B cell (primary cell): Measurements from ENCODE around the gene PDLIM7. TPM values are rescaled to one million over a fixed set of nuclear protein-coding genes. Genes with fewer than 3 reads are reported as not detected.
A peak's percentile ranks its signal among the peaks of the same experiment; 100 is the strongest.

ENCODE experiments used
- ATAC-seq: fragments of 200-7000 bp; cut with Tn5 transposase; one replicate; pipeline ENCODE4 v1.10.0; 2021; ENCODE audit warnings: low read depth, mild to moderate bottlenecking, moderate number of reproducible peaks, moderate library complexity
- CTCF ChIA-PET: fragments of 350-600 bp; sonication (Branson Sonifier 250); formaldehyde crosslinking; loops from one replicate; lab custom pipeline; 2021; ENCODE audit warnings: antibody characterized with exemption, inconsistent platforms; lab: Charles Lee
- POLR2A ChIA-PET: fragments of 350-600 bp; sonication (Branson Sonifier 250); formaldehyde crosslinking; loops from one replicate; lab custom pipeline; 2021; ENCODE audit warnings: antibody characterized with exemption; lab: Charles Lee
- DNase-seq: peaks from one replicate; pipeline ENCODE4 v3.0.0; 2013
- H2AFZ ChIP-seq: 2 replicates; pipeline ENCODE4 v1.6.1; 2012; ENCODE audit warnings: mild to moderate bottlenecking, low read depth, low read length; ENCODE audit not compliant: insufficient read depth, poor library complexity, severe bottlenecking
- H3K27ac ChIP-seq, 2 donors: 1 replicate in 1 of 2; 2 replicates in 1 of 2; pipeline ENCODE4 v1.5.1; 2012 to 2013; ENCODE audit warnings: low read length in 2 of 2, mild to moderate bottlenecking in 2 of 2, moderate library complexity in 1 of 2
- H3K27me3 ChIP-seq, 4 experiments: fragments of 200-600 bp in 1 of 4; sonication (generic) in 1 of 4; replicated peaks in 1 of 4; 1 replicate in 2 of 4; 2 replicates in 2 of 4; pipeline versions ENCODE4 v1.6.1 to v1.7.0; 2013 to 2016; ENCODE audit warnings: low read length in 3 of 4, mild to moderate bottlenecking in 2 of 4, mixed read lengths in 1 of 4, moderate library complexity in 1 of 4; ENCODE audit not compliant: insufficient read depth in 4 of 4, control insufficient read depth in 3 of 4; ENCODE audit errors: control extremely low read depth in 1 of 4
- H3K36me3 ChIP-seq, 2 experiments: replicated peaks in 1 of 2; 1 replicate in 1 of 2; 2 replicates in 1 of 2; pipeline versions ENCODE4 v1.6.1 to v1.7.1; 2013; ENCODE audit warnings: low read length in 1 of 2; ENCODE audit not compliant: insufficient read depth in 2 of 2, control insufficient read depth in 1 of 2; ENCODE audit errors: control extremely low read depth in 1 of 2, extremely low read depth in 1 of 2
- H3K4me1 ChIP-seq, 2 donors: fragments of 200-600 bp in 1 of 2; sonication (generic) in 1 of 2; 1 replicate in 1 of 2; 2 replicates in 1 of 2; pipeline versions ENCODE4 v1.5.1 to v1.6.1; 2013 to 2017; ENCODE audit warnings: low read length in 2 of 2; ENCODE audit not compliant: control insufficient read depth in 2 of 2, insufficient read depth in 2 of 2
- H3K4me2 ChIP-seq: replicated peaks from 2 replicates; pipeline ENCODE3; 2012; ENCODE audit warnings: mild to moderate bottlenecking, low read depth, low read length; ENCODE audit not compliant: poor library complexity, severe bottlenecking
- H3K4me3 ChIP-seq, 5 experiments: fragments of 200-600 bp in 1 of 5; sonication (generic) in 1 of 5; 1 replicate in 3 of 5; 2 replicates in 2 of 5; pipeline versions ENCODE4 v1.5.1 to v1.7.0; 2011 to 2016; ENCODE audit warnings: low read length in 4 of 5, mild to moderate bottlenecking in 4 of 5, low read depth in 2 of 5, control low read depth in 1 of 5, moderate library complexity in 1 of 5; ENCODE audit not compliant: insufficient read depth in 1 of 5; ENCODE audit errors: control extremely low read depth in 1 of 5, extremely low read depth in 1 of 5
- H3K79me2 ChIP-seq: fragments of 200-600 bp; sonication (generic); one replicate; pipeline ENCODE4 v1.6.0; 2016; ENCODE audit warnings: low read length; ENCODE audit not compliant: control insufficient read depth, insufficient read depth
- H3K9ac ChIP-seq: fragments of 200-600 bp; sonication (generic); 2 replicates; pipeline ENCODE4 v1.6.1; 2017; ENCODE audit warnings: mild to moderate bottlenecking, low read length, moderate library complexity
- H3K9me3 ChIP-seq, 3 donors: one replicate each; pipeline versions ENCODE4 v1.6.1 to v1.7.1; 2013; ENCODE audit warnings: low read length in 2 of 3; ENCODE audit not compliant: control insufficient read depth in 2 of 3, insufficient read depth in 1 of 3; ENCODE audit errors: control extremely low read depth in 1 of 3
- H4K20me1 ChIP-seq: 2 replicates; pipeline ENCODE4 v1.6.0; 2012; ENCODE audit warnings: mild to moderate bottlenecking, low read length; ENCODE audit not compliant: insufficient read depth, control insufficient read depth, poor library complexity, severe bottlenecking
- H3K27ac Mint-ChIP-seq: one replicate; pipeline ENCODE4 v1.8.0; 2021; ENCODE audit warnings: mixed read lengths
- H3K27me3 Mint-ChIP-seq: one replicate; pipeline ENCODE4 v1.8.0; 2021; ENCODE audit warnings: mixed read lengths
- H3K4me1 Mint-ChIP-seq: one replicate; pipeline ENCODE4 v1.8.0; 2021; ENCODE audit warnings: mixed read lengths
- H3K4me3 Mint-ChIP-seq: one replicate; pipeline ENCODE4 v1.8.0; 2021; ENCODE audit warnings: mixed read lengths
- H3K9me3 Mint-ChIP-seq: one replicate; pipeline ENCODE4 v1.8.0; 2022; ENCODE audit warnings: mixed read lengths; ENCODE audit not compliant: insufficient read depth
- CTCF ChIP-seq: fragments of 200-600 bp; IDR thresholded peaks from one replicate; pipeline ENCODE4 v1.8.0; 2022; ENCODE audit warnings: antibody characterized with exemption, mild to moderate bottlenecking
- EZH2 ChIP-seq: IDR thresholded peaks from 2 replicates; pipeline ENCODE4 v1.6.1; 2012; ENCODE audit warnings: borderline replicate concordance, low read depth, mild to moderate bottlenecking, moderate library complexity, low read length; ENCODE audit not compliant: insufficient read depth, poor library complexity, severe bottlenecking
- WGBS: methylation state at CpG from one replicate; pipeline ENCODE4 v1.1.5; 2013; ENCODE audit warnings: missing lambda C conversion rate; ENCODE audit not compliant: insufficient coverage; 5-methylcytosine and 5-hydroxymethylcytosine counted together
- intact Hi-C: fragments of 100-400 bp; cut with micrococcal nuclease; formaldehyde crosslinking; loops from one replicate; pipeline ENCODE4 v1.10.0; 2022
- polyA plus RNA-seq: library from polyadenylated mRNA; depleted of rRNA; stranded (reverse); fragments of >200 nt; gene quantifications from 2 replicates; pipeline ENCODE4 v1.2.3, GENCODE V29; 2012
- total RNA-seq, 2 donors: library from RNA; stranded (reverse); fragments of 120-200 nt in 1 of 2; gene quantifications; 1 replicate in 1 of 2; 2 replicates in 1 of 2; pipeline versions ENCODE4 v1.2.3 to v1.2.4, GENCODE V29; 2013 to 2022

Gene PDLIM7
- total and polyA plus RNA-seq, 2 donors (not counting 1 experiment from before 2014, with no cell fraction given) = 23.9 to 25.8 TPM

- no peak for DNase-seq
- H3K27ac ChIP-seq = peak overlapping the region in 1 of 2 donors; percentile 96
- H3K9me3 ChIP-seq = no peaks in the 10 kb centered on the region
- 98% methylated on average over 25 of the region's 29 CpGs for WGBS
- ATAC-seq = no peak
- H3K4me3 Mint-ChIP-seq = no peak overlapping the region
- intact Hi-C loops = no loop called here
- H3K4me2 ChIP-seq = peak overlapping the region; percentile 90
- peaks cover 50% of the 10 kb centered on the region for H3K4me1 Mint-ChIP-seq
- ChIA-PET CTCF (interaction anchor here (2.6 to 12.4 kb wide), 4 partner anchors 10 to 29 kb away, joined by 15 to 152 read pairs (median 112); partner anchors contain the start of gene PRR7), POLR2A (interaction anchor here (1.3 to 6.8 kb wide), 2 partner anchors 11 to 31 kb away, joined by 3 to 103 read pairs; partner anchors contain the start of gene PRR7)
- H3K79me2 ChIP-seq = peaks cover 70% of the 10 kb centered on the region
- H3K9ac ChIP-seq = no peak overlapping the region
- no peaks in the 10 kb centered on the region for H3K9me3 Mint-ChIP-seq
- H3K36me3 ChIP-seq = peaks cover 4 to 91% of the 10 kb centered on the region in 2 experiments
- no peak for TF ChIP-seq CTCF
- TF ChIP-seq EZH2 = no peak
- no peaks in the 10 kb centered on the region for H3K27me3 Mint-ChIP-seq
- no peaks in the 10 kb centered on the region for H3K27me3 ChIP-seq
- peaks cover 47 to 66% of the 10 kb centered on the region in 2 donors for H3K4me1 ChIP-seq
- H4K20me1 ChIP-seq = peaks cover 92% of the 10 kb centered on the region
- H3K4me3 ChIP-seq = no peak overlapping the region
- no peak overlapping the region for H2AFZ ChIP-seq
- H3K27ac Mint-ChIP-seq = peak overlapping the region; percentile 61
Measured at GRCh38 chr5:177433658-177434217, 63.7 kb downstream of the PDLIM7 start.

Other genes with a start within 250 kb of the PDLIM7 start
- gene RAB24, start 193.9 kb downstream of the PDLIM7 start, total RNA-seq = 38.3 and 39.7 TPM in 2 replicates
- 147 and 235 TPM in 2 replicates for gene RAB24, start 193.9 kb downstream of the PDLIM7 start, polyA plus RNA-seq
- gene PRELID1, start 193.8 kb downstream of the PDLIM7 start, total RNA-seq = 66.5 and 71.7 TPM in 2 replicates
- gene PRELID1, start 193.8 kb downstream of the PDLIM7 start, polyA plus RNA-seq = 64.7 and 86.8 TPM in 2 replicates
- 10.8 and 11.5 TPM in 2 replicates for gene MXD3, start 185.7 kb downstream of the PDLIM7 start, total RNA-seq
- 12.0 and 14.8 TPM in 2 replicates for gene MXD3, start 185.7 kb downstream of the PDLIM7 start, polyA plus RNA-seq
- gene LMAN2, start 145.9 kb downstream of the PDLIM7 start, total RNA-seq = 89.4 and 99.4 TPM in 2 replicates
- gene LMAN2, start 145.9 kb downstream of the PDLIM7 start, polyA plus RNA-seq = 82.8 and 123 TPM in 2 replicates
- 85.8 and 92.6 TPM in 2 replicates for gene RGS14, start 139.7 kb downstream of the PDLIM7 start, total RNA-seq
- 167 and 184 TPM in 2 replicates for gene RGS14, start 139.7 kb downstream of the PDLIM7 start, polyA plus RNA-seq
- gene SLC34A1, start 113.2 kb downstream of the PDLIM7 start, total RNA-seq = not detected in 2 replicates
- gene SLC34A1, start 113.2 kb downstream of the PDLIM7 start, polyA plus RNA-seq = 0.06 TPM in 1 of 2 replicates, not detected in the other
- not detected in 2 replicates for gene PFN3, start 96.9 kb downstream of the PDLIM7 start, total RNA-seq
- not detected in 2 replicates for gene PFN3, start 96.9 kb downstream of the PDLIM7 start, polyA plus RNA-seq
- not detected in 2 replicates for gene F12, start 88.0 kb downstream of the PDLIM7 start, total RNA-seq
- 3.1 and 6.5 TPM in 2 replicates for gene F12, start 88.0 kb downstream of the PDLIM7 start, polyA plus RNA-seq
- gene GRK6, start 70.9 kb downstream of the PDLIM7 start, total RNA-seq = 155 and 165 TPM in 2 replicates
- gene GRK6, start 70.9 kb downstream of the PDLIM7 start, polyA plus RNA-seq = 150 and 173 TPM in 2 replicates
- 4.8 and 5.6 TPM in 2 replicates for gene PRR7, start 50.8 kb downstream of the PDLIM7 start, total RNA-seq
- gene PRR7, start 50.8 kb downstream of the PDLIM7 start, polyA plus RNA-seq = 84.4 and 152 TPM in 2 replicates
- 1.4 and 2.4 TPM in 2 replicates for gene DBN1, start 24.0 kb downstream of the PDLIM7 start, total RNA-seq
- 1.5 and 1.9 TPM in 2 replicates for gene DBN1, start 24.0 kb downstream of the PDLIM7 start, polyA plus RNA-seq
- 113 and 115 TPM in 2 replicates for gene DOK3, start 12.2 kb upstream of the PDLIM7 start, total RNA-seq
- 78.4 and 103 TPM in 2 replicates for gene DOK3, start 12.2 kb upstream of the PDLIM7 start, polyA plus RNA-seq
- gene DDX41, start 19.4 kb upstream of the PDLIM7 start, total RNA-seq = 110 and 111 TPM in 2 replicates
- 150 and 168 TPM in 2 replicates for gene DDX41, start 19.4 kb upstream of the PDLIM7 start, polyA plus RNA-seq
- gene FAM193B, start 57.0 kb upstream of the PDLIM7 start, total RNA-seq = 227 and 237 TPM in 2 replicates
- gene FAM193B, start 57.0 kb upstream of the PDLIM7 start, polyA plus RNA-seq = 301 and 351 TPM in 2 replicates
- 63.1 and 67.6 TPM in 2 replicates for gene TMED9, start 94.6 kb upstream of the PDLIM7 start, total RNA-seq
- gene TMED9, start 94.6 kb upstream of the PDLIM7 start, polyA plus RNA-seq = 54.7 and 58.8 TPM in 2 replicates
- gene B4GALT7, start 102.5 kb upstream of the PDLIM7 start, total RNA-seq = 38.9 and 41.8 TPM in 2 replicates
- 27.0 and 32.8 TPM in 2 replicates for gene B4GALT7, start 102.5 kb upstream of the PDLIM7 start, polyA plus RNA-seq